Stimulated activated CD8-positive, alpha-beta memory T cell treated with anti-CD3 and anti-CD28 coated beads, Interleukin-15, amount 100 ng/mL, for 4 hours (primary cell): ENCODE data around the gene DISP1.
"Not testable (repeated sequence)": the region's sequence is repeated elsewhere in the genome, so short reads cannot be mapped to it uniquely, and the experiment has no call there.

Experiments used
- DNase-seq, 2 donors: peaks; one replicate each; pipeline ENCODE4 v3.0.0-alpha.2; 2020; ENCODE audit warnings: low read depth in 2 of 2

DISP1 gene

GRCh38 chr1:222792744-222793143 lies 22.1 kb upstream of the DISP1 start:
- DNase-seq = no peak

GRCh38 chr1:222794656-222795474 lies 20.0 kb upstream of the DISP1 start:
- DNase-seq = no peak

GRCh38 chr1:222798116-222798515 lies 16.7 kb upstream of the DISP1 start:
- DNase-seq = no peak

GRCh38 chr1:222798975-222799374 lies 15.9 kb upstream of the DISP1 start:
- no peak for DNase-seq

- no peak for DNase-seq
Observed at GRCh38 chr1:222801067-222801466, 13.8 kb upstream of the DISP1 start.

GRCh38 chr1:222811671-222812070 lies 3.2 kb upstream of the DISP1 start:
- no peak for DNase-seq

- no peak for DNase-seq
Observed at GRCh38 chr1:222813866-222814535, 838 bp upstream of the DISP1 start.

GRCh38 chr1:222815440-222815765 lies 564 bp downstream of the DISP1 start:
- no peak for DNase-seq

- no peak for DNase-seq
Observed at GRCh38 chr1:222817529-222817928, 2.7 kb downstream of the DISP1 start.

- DNase-seq = no peak
Observed at GRCh38 chr1:222818171-222818570, 3.3 kb downstream of the DISP1 start.

- no peak for DNase-seq
Observed at GRCh38 chr1:222820171-222820712, 5.4 kb downstream of the DISP1 start.

GRCh38 chr1:222821239-222821638 lies 6.4 kb downstream of the DISP1 start:
- no peak for DNase-seq

- no peak for DNase-seq
Observed at GRCh38 chr1:222823695-222824094, 8.9 kb downstream of the DISP1 start.

- no peak for DNase-seq
Observed at GRCh38 chr1:222824641-222825040, 9.8 kb downstream of the DISP1 start.

- DNase-seq = no peak
Observed at GRCh38 chr1:222828939-222829338, 14.1 kb downstream of the DISP1 start.

- no peak for DNase-seq
Observed at GRCh38 chr1:222829868-222830267, 15.0 kb downstream of the DISP1 start.

GRCh38 chr1:222833356-222833876 lies 18.6 kb downstream of the DISP1 start:
- no peak for DNase-seq

- DNase-seq = no peak
Observed at GRCh38 chr1:222843469-222844410, 28.9 kb downstream of the DISP1 start.

- DNase-seq = no peak
Observed at GRCh38 chr1:222844411-222844779, 29.6 kb downstream of the DISP1 start.

GRCh38 chr1:222845763-222846162 lies 30.9 kb downstream of the DISP1 start:
- DNase-seq = no peak

- DNase-seq = not testable (repeated sequence)
Observed at GRCh38 chr1:222850550-222850949, 35.7 kb downstream of the DISP1 start.

GRCh38 chr1:222852326-222852725 lies 37.5 kb downstream of the DISP1 start:
- no peak for DNase-seq
